ENCODE measurements around the gene XRCC5.

GRCh38 chr2:216206821-216207220 lies 97.7 kb downstream of the XRCC5 start:
- TF ChIP-seq GABPA (IDR thresholded peaks at IDR 0.05; ENCODE audit: borderline replicate concordance, insufficient read depth, low read length) (no peak), MAFK (IDR thresholded peaks at IDR 0.05; ENCODE audit: low read depth, low read length) (no peak), CTCF (IDR thresholded peaks at IDR 0.05; ENCODE audit: control extremely low read depth in 1 of 3, insufficient read depth in 1 of 3, low read depth in 1 of 3, low read length in 3 of 3) (no peak), SP1 (IDR thresholded peaks at IDR 0.05; ENCODE audit: low read depth, low read length) (no peak), RBBP5 (IDR thresholded peaks at IDR 0.05; ENCODE audit: borderline replicate concordance, low read depth, low read length) (no peak), CREB1 (IDR thresholded peaks at IDR 0.05) (no peak), POLR2A (IDR thresholded peaks at IDR 0.05; ENCODE audit: control extremely low read depth in 1 of 2, low read depth in 2 of 2, low read length in 2 of 2) (no peak), RFX5 (IDR thresholded peaks at IDR 0.05; ENCODE audit: borderline replicate concordance, low read depth, low read length) (no peak), GTF2F1 (IDR thresholded peaks at IDR 0.05; ENCODE audit: borderline replicate concordance, low read depth, low read length) (no peak), RAD21 (IDR thresholded peaks at IDR 0.05 in 1 of 2, conservative IDR thresholded peaks at IDR 0.05 in 1 of 2; ENCODE audit: low read depth in 2 of 2, low read length in 2 of 2) (no peak), EGR1 (IDR thresholded peaks at IDR 0.05; ENCODE audit: borderline replicate concordance, low read depth, low read length) (no peak), POLR2AphosphoS5 (IDR thresholded peaks at IDR 0.05; ENCODE audit: low read depth, low read length) (no peak; the same call in 1 of the 2 replicates)

Measured in H1 (cell line).